IMR-90 (cell line): ENCODE results near the gene ARL6. TPM values are rescaled to one million over a fixed set of nuclear protein-coding genes. Genes with fewer than 3 reads are reported as not detected.

Experiments
- ATAC-seq: fragments of 200-7000 bp; cut with Tn5 transposase; 2 replicates; pipeline ENCODE4 v1.9.1; 2020; ENCODE audit warnings: low read depth, mild to moderate bottlenecking, moderate library complexity
- BruUV-seq: library from RNA; stranded (reverse); fragments of 400-500 nt; replicated peaks from 2 replicates; lab custom pipeline; 2021; lab: Mats Ljungman, UMichigan
- CTCF ChIA-PET: fragments of 300-600 bp; formaldehyde crosslinking; extraction: SDS; loops from one replicate; lab custom pipeline; 2021; ENCODE audit warnings: antibody characterized with exemption; lab: Yijun Ruan, JAX
- POLR2A ChIA-PET: fragments of 300-600 bp; sonication (Branson Sonifier 250); formaldehyde crosslinking; loops from one replicate; lab custom pipeline; 2022; ENCODE audit warnings: antibody characterized with exemption; ENCODE audit not compliant: unreplicated experiment; lab: Charles Lee
- DNase-seq: peaks from one replicate; pipeline ENCODE4 v3.0.0; 2013
- H2AFZ ChIP-seq: replicated peaks from 2 replicates; pipeline ENCODE3; 2013; ENCODE audit warnings: low read length, mild to moderate bottlenecking; ENCODE audit not compliant: poor library complexity
- H2AK5ac ChIP-seq: 2 replicates; pipeline ENCODE4 v1.6.1; 2013; ENCODE audit warnings: low read depth, low read length, inconsistent platforms
- H2AK9ac ChIP-seq: replicated peaks from 2 replicates; pipeline ENCODE3; 2013; ENCODE audit warnings: mild to moderate bottlenecking, low read depth, low read length, moderate library complexity; ENCODE audit not compliant: poor library complexity
- H2BK120ac ChIP-seq: 2 replicates; pipeline ENCODE4 v1.6.1; 2013; ENCODE audit warnings: low read depth, low read length, inconsistent platforms
- H2BK15ac ChIP-seq: 3 replicates; pipeline ENCODE4 v1.6.1; 2013; ENCODE audit warnings: low read depth, low read length, inconsistent platforms
- H2BK20ac ChIP-seq: 2 replicates; pipeline ENCODE4 v1.6.1; 2013; ENCODE audit warnings: low read depth, mild to moderate bottlenecking, inconsistent platforms, low read length, moderate library complexity
- H2BK5ac ChIP-seq: 2 replicates; pipeline ENCODE4 v1.6.1; 2013; ENCODE audit warnings: mild to moderate bottlenecking, low read depth, low read length, inconsistent platforms; ENCODE audit not compliant: poor library complexity, severe bottlenecking
- H3K14ac ChIP-seq: replicated peaks from 2 replicates; pipeline ENCODE4 v1.6.1; 2013; ENCODE audit warnings: low read depth, low read length, inconsistent platforms
- H3K18ac ChIP-seq: 2 replicates; pipeline ENCODE4 v1.6.1; 2013; ENCODE audit warnings: low read depth, low read length, control low read depth
- H3K23ac ChIP-seq: 2 replicates; pipeline ENCODE4 v1.6.1; 2013; ENCODE audit warnings: low read depth, low read length, inconsistent platforms
- H3K27ac ChIP-seq: 2 replicates; pipeline ENCODE4 v1.5.1; 2013; ENCODE audit warnings: mild to moderate bottlenecking, control low read depth, low read length; ENCODE audit not compliant: insufficient read depth
- H3K27me3 ChIP-seq: 2 replicates; pipeline ENCODE4 v1.6.1; 2013; ENCODE audit warnings: low read length; ENCODE audit not compliant: control insufficient read depth, insufficient read depth
- H3K36me3 ChIP-seq: 2 replicates; pipeline ENCODE4 v1.6.1; 2013; ENCODE audit warnings: low read length, mixed read lengths; ENCODE audit not compliant: control insufficient read depth, insufficient read depth
- H3K4ac ChIP-seq: 2 replicates; pipeline ENCODE4 v1.6.1; 2013; ENCODE audit warnings: low read depth, low read length, inconsistent platforms
- H3K4me1 ChIP-seq: 2 replicates; pipeline ENCODE4 v1.6.1; 2013; ENCODE audit warnings: low read length, mixed read lengths; ENCODE audit not compliant: control insufficient read depth, insufficient read depth
- H3K4me2 ChIP-seq: 2 replicates; pipeline ENCODE4 v1.6.1; 2013; ENCODE audit warnings: low read depth, mild to moderate bottlenecking, control low read depth, low read length, moderate library complexity
- H3K4me3 ChIP-seq: 2 replicates; pipeline ENCODE4 v1.5.1; 2013; ENCODE audit warnings: low read depth, mild to moderate bottlenecking, control low read depth, low read length, moderate library complexity; ENCODE audit not compliant: insufficient read depth
- H3K56ac ChIP-seq: 2 replicates; pipeline ENCODE4 v1.6.1; 2013; ENCODE audit warnings: low read length, inconsistent platforms; ENCODE audit not compliant: insufficient read depth; ENCODE audit errors: extremely low read depth
- H3K79me1 ChIP-seq, 2 experiments: 2 replicates each; pipeline ENCODE4 v1.6.1; 2013; ENCODE audit warnings: low read length in 2 of 2, inconsistent platforms in 1 of 2, low read depth in 1 of 2
- H3K9ac ChIP-seq: 2 replicates; pipeline ENCODE4 v1.6.1; 2013; ENCODE audit warnings: low read depth, low read length, control low read depth
- H3K9me1 ChIP-seq: 2 replicates; pipeline ENCODE4 v1.6.1; 2013; ENCODE audit warnings: low read length, inconsistent platforms; ENCODE audit not compliant: insufficient read depth
- H3K9me3 ChIP-seq: 2 replicates; pipeline ENCODE4 v1.6.1; 2013; ENCODE audit warnings: low read length; ENCODE audit not compliant: control insufficient read depth, insufficient read depth
- H4K20me1 ChIP-seq: 2 replicates; pipeline ENCODE4 v1.6.1; 2013; ENCODE audit warnings: low read length, inconsistent platforms; ENCODE audit not compliant: insufficient read depth
- H4K5ac ChIP-seq: 2 replicates; pipeline ENCODE4 v1.6.1; 2013; ENCODE audit warnings: mild to moderate bottlenecking, low read depth, low read length, control low read depth
- H4K8ac ChIP-seq, 2 experiments: 2 replicates each; pipeline ENCODE4 v1.6.1; 2013; ENCODE audit warnings: low read depth in 2 of 2, low read length in 2 of 2, control low read depth in 1 of 2, inconsistent platforms in 1 of 2
- H4K91ac ChIP-seq: 2 replicates; pipeline ENCODE4 v1.6.1; 2013; ENCODE audit warnings: low read depth, low read length, inconsistent platforms; ENCODE audit not compliant: insufficient read depth
- BHLHE40 ChIP-seq: fragments of 150-350 bp; IDR thresholded peaks from 2 replicates; pipeline ENCODE4 v1.6.1; 2016; ENCODE audit warnings: mild to moderate bottlenecking, low read depth, low read length
- CEBPB ChIP-seq: IDR thresholded peaks from 2 replicates; pipeline ENCODE4 v1.6.1; 2012; ENCODE audit warnings: low read depth, low read length, improper control_type of control experiment
- CHD1 ChIP-seq: IDR thresholded peaks from 2 replicates; pipeline ENCODE4 v1.6.1; 2012; ENCODE audit warnings: low read depth, low read length, improper control_type of control experiment
- CTCF ChIP-seq: conservative IDR thresholded peaks from 2 replicates; pipeline ENCODE4 v1.5.1; 2012; ENCODE audit warnings: mild to moderate bottlenecking, low read depth, low read length, improper control_type of control experiment
- ELK1 ChIP-seq: fragments of 150-350 bp; IDR thresholded peaks from 2 replicates; pipeline ENCODE4 v1.6.1; 2016; ENCODE audit warnings: low read depth, mild to moderate bottlenecking, low read length, moderate library complexity, borderline replicate concordance
- FOS ChIP-seq: fragments of 150-350 bp; IDR thresholded peaks from 2 replicates; pipeline ENCODE4 v1.6.1; 2016; ENCODE audit warnings: low read depth, low read length
- MAZ ChIP-seq: IDR thresholded peaks from 2 replicates; pipeline ENCODE4 v1.6.1; 2012; ENCODE audit warnings: low read depth, mild to moderate bottlenecking, low read length, improper control_type of control experiment, moderate library complexity, borderline replicate concordance
- NFE2L2 ChIP-seq: fragments of 150-350 bp; IDR thresholded peaks from 2 replicates; pipeline ENCODE4 v1.6.1; 2016; ENCODE audit warnings: low read depth, mild to moderate bottlenecking, low read length
- RAD21 ChIP-seq: IDR thresholded peaks from 2 replicates; pipeline ENCODE4 v1.6.1; 2012; ENCODE audit warnings: low read length, improper control_type of control experiment
- RCOR1 ChIP-seq: IDR thresholded peaks from 2 replicates; pipeline ENCODE4 v1.6.1; 2012; ENCODE audit warnings: mild to moderate bottlenecking, low read length, improper control_type of control experiment; ENCODE audit not compliant: insufficient replicate concordance
- SMC3 ChIP-seq: fragments of 150-350 bp; IDR thresholded peaks from 2 replicates; pipeline ENCODE4 v1.6.1; 2016; ENCODE audit warnings: low read depth, mild to moderate bottlenecking, antibody characterized with exemption, low read length, moderate library complexity
- WGBS, 2 experiments: methylation state at CpG; one replicate each; pipeline versions ENCODE4 v1.1.5 to v1.1.7; 2013; ENCODE audit warnings: missing lambda C conversion rate in 2 of 2; ENCODE audit not compliant: insufficient read length in 1 of 2; ENCODE audit errors: extremely low coverage in 2 of 2; 5-methylcytosine and 5-hydroxymethylcytosine counted together
- dilution Hi-C: fragments of 300-500 bp; cut with HindIII; formaldehyde crosslinking; loops from one replicate; pipeline ENCODE4 v1.14.3; 2018; ENCODE audit warnings: low sequenced_read_pairs; ENCODE audit not compliant: unreplicated experiment
- in situ Hi-C: fragments of 300-500 bp; cut with MboI; formaldehyde crosslinking; loops from 3 replicates; pipeline ENCODE4 v1.14.3; 2019; ENCODE audit warnings: low sequenced_read_pairs, inconsistent platforms, mixed read lengths
- intact Hi-C: fragments of 100-400 bp; cut with micrococcal nuclease; formaldehyde crosslinking; loops from 2 replicates; pipeline ENCODE4 v1.10.0; 2022
- polyA plus RNA-seq, 3 experiments: library from polyadenylated mRNA; depleted of rRNA; stranded (reverse); fragments of >200 nt; gene quantifications; 2 replicates each; pipeline ENCODE4 v1.2.3, GENCODE V29; 2012; ENCODE audit warnings: low replicate concordance in 1 of 3
- total RNA-seq: library from RNA; depleted of rRNA; stranded (reverse); fragments of >200 nt; gene quantifications from 2 replicates; pipeline ENCODE4 v1.2.3, GENCODE V29; 2012
- TF ChIP-seq, protein P1 (sequence below): fragments of 150-350 bp; IDR thresholded peaks from 2 replicates; pipeline ENCODE4 v1.6.1; 2017; ENCODE audit warnings: mild to moderate bottlenecking, antibody characterized with exemption, low read length, low read depth

ARL6 gene
- total and polyA plus RNA-seq, 2 of the 4 experiments (the other 2 are of a cell fraction): 3.1 to 3.4 TPM

DNA sequence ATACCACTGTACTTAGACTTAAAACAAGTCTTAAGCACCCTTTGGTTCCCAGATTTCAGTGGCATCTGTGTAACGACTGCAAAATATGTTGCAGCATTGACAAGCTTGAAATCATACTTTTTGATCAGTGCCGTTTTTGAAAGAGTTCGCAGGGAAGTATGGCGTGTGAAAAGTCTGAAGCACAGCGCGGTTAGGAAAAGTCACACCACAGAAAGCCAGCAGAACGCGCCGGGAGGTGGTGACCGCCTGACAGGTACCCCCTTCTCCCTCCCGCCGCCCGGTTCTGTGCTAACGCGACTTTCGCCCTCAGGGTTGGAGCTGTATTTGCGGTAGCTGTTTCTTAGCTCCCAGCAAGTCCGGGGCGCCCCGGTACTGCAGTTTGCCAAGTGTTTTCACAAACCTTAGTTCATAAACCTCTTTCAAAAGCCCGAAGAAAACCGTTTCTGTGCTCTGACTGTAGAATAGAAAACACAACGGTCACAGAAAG lies 56.8 kb downstream of the ARL6 start:
- Histone ChIP-seq H2BK15ac (no peak overlapping the region), H3K4ac (peak overlapping the region; percentile 56; the same call in 1 of the 2 replicates), H3K56ac (peak overlapping the region; percentile 40; the same call in 1 of the 2 replicates), H4K20me1 (no peaks in the 10 kb centered on the region), H3K4me1 (peaks cover 3% of the 10 kb centered on the region), H3K4me3 (peak overlapping the region; percentile 83), H2BK20ac (peak overlapping the region; percentile 53; the same call in 1 of the 2 replicates), H3K9ac (peak overlapping the region; percentile 62), H4K91ac (no peak overlapping the region; the same call in 1 of the 2 replicates), H3K27ac (peak overlapping the region; percentile 43), H2BK5ac (peak overlapping the region; percentile 48), H3K27me3 (0 out of 2 replicates have a peak, but pooled peaks cover 2% of the 10 kb centered on the region), H3K18ac (peak overlapping the region; percentile 74), H3K9me1 (no peaks in the 10 kb centered on the region), H3K9me3 (no peaks in the 10 kb centered on the region), H3K23ac (peak overlapping the region; percentile 90), H3K36me3 (no peaks in the 10 kb centered on the region), H2AFZ (peak overlapping the region; percentile 98), H3K79me1 (peaks cover 19 to 20% of the 10 kb centered on the region in 2 experiments), H4K5ac (peak overlapping the region; percentile 65), H2AK9ac (peak overlapping the region; percentile 31), H3K4me2 (peak overlapping the region; percentile 89), H3K14ac (peak overlapping the region; percentile 91), H2BK120ac (peak overlapping the region; percentile 86; the same call in 1 of the 2 replicates), H4K8ac (peak overlapping the region; percentile 40 to 43; a peak in 3 of 4 replicates), H2AK5ac (no peak overlapping the region)
- no TSS peak for BruUV-seq
- ChIA-PET CTCF (interaction anchor here (0.7 to 1.4 kb wide), 2 partner anchors 21 to 200 kb away, joined by 3 to 4 read pairs; no protein-coding TSS in a partner anchor), POLR2A (interaction anchor here (0.6 kb wide), 1 partner anchor 199 kb away, joined by 12 read pairs; no protein-coding TSS in a partner anchor)
- TF ChIP-seq ELK1 (no peak), CHD1 (no peak), CTCF (no peak), MAZ (no peak), CEBPB (no peak), FOS (no peak), NFE2L2 (no peak), BHLHE40 (no peak), SMC3 (no peak), RAD21 (no peak), RCOR1 (no peak)
- TF ChIP-seq, protein P1, sequence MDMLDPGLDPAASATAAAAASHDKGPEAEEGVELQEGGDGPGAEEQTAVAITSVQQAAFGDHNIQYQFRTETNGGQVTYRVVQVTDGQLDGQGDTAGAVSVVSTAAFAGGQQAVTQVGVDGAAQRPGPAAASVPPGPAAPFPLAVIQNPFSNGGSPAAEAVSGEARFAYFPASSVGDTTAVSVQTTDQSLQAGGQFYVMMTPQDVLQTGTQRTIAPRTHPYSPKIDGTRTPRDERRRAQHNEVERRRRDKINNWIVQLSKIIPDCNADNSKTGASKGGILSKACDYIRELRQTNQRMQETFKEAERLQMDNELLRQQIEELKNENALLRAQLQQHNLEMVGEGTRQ: no peak
- intact Hi-C loops (loop anchor here (1.0 to 5.0 kb wide), 2 partner anchors 106 to 202 kb away; no protein-coding TSS in a partner anchor), in situ Hi-C loops (loop anchor here (25.0 kb wide), 1 partner anchor 766 kb away; the partner anchor contains the start of gene CPOX), dilution Hi-C loops (loop anchor here (25.0 kb wide), 1 partner anchor 191 kb away; no protein-coding TSS in a partner anchor)
- DNase-seq (peak; percentile 6), ATAC-seq (peak; percentile 35)
- WGBS, 2 experiments: 2% methylated on average over 9 of the region's 23 CpGs; no CpG with 5 or more reads in 1 of the 2 experiments
